H9 (cell line): ENCODE data around the gene KCNIP3. TPM values are rescaled to one million over a fixed set of nuclear protein-coding genes. Genes with fewer than 3 reads are reported as not detected.

Experiments used
- DNase-seq: peaks from one replicate; pipeline ENCODE4 v3.0.0-alpha.2; 2017
- H2AFZ ChIP-seq: one replicate; pipeline ENCODE4 v1.6.1; 2013; ENCODE audit warnings: mild to moderate bottlenecking, low read length, control low read depth, moderate library complexity
- H2AK5ac ChIP-seq: 2 replicates; pipeline ENCODE4 v1.6.1; 2013; ENCODE audit warnings: low read length, control low read depth, mixed read lengths; ENCODE audit not compliant: insufficient read length
- H2BK120ac ChIP-seq: one replicate; pipeline ENCODE4 v1.6.1; 2013; ENCODE audit warnings: low read depth, mild to moderate bottlenecking, low read length, control low read depth, inconsistent platforms; ENCODE audit not compliant: poor library complexity, severe bottlenecking
- H2BK12ac ChIP-seq: 2 replicates; pipeline ENCODE4 v1.6.1; 2013; ENCODE audit warnings: low read length, control low read depth, mixed read lengths, low read depth; ENCODE audit not compliant: insufficient read length
- H2BK15ac ChIP-seq: 2 replicates; pipeline ENCODE4 v1.6.1; 2013; ENCODE audit warnings: low read depth, low read length, control low read depth
- H2BK20ac ChIP-seq: one replicate; pipeline ENCODE4 v1.6.1; 2013; ENCODE audit warnings: low read depth, mild to moderate bottlenecking, low read length, control low read depth, inconsistent platforms; ENCODE audit not compliant: poor library complexity, severe bottlenecking
- H2BK5ac ChIP-seq: 2 replicates; pipeline ENCODE4 v1.6.1; 2013; ENCODE audit warnings: low read length, control low read depth, mixed read lengths; ENCODE audit not compliant: insufficient read length
- H3K14ac ChIP-seq: 2 replicates; pipeline ENCODE4 v1.6.1; 2013; ENCODE audit warnings: low read length, control low read depth; ENCODE audit not compliant: insufficient read depth
- H3K18ac ChIP-seq: 2 replicates; pipeline ENCODE4 v1.6.1; 2013; ENCODE audit warnings: low read depth, mild to moderate bottlenecking, mixed read lengths, low read length, control low read depth; ENCODE audit not compliant: insufficient read length
- H3K23ac ChIP-seq: 2 replicates; pipeline ENCODE4 v1.6.1; 2013; ENCODE audit warnings: low read length, control low read depth, mixed read lengths, low read depth; ENCODE audit not compliant: insufficient read length
- H3K23me2 ChIP-seq: 2 replicates; pipeline ENCODE4 v1.6.1; 2013; ENCODE audit warnings: low read depth, mild to moderate bottlenecking, mixed read lengths, low read length, control low read depth; ENCODE audit not compliant: insufficient read length, poor library complexity, severe bottlenecking
- H3K27ac ChIP-seq: 2 replicates; pipeline ENCODE4 v1.5.1; 2013; ENCODE audit warnings: low read length, control low read depth, mixed read lengths, low read depth; ENCODE audit not compliant: insufficient read length
- H3K27me3 ChIP-seq: 2 replicates; pipeline ENCODE4 v1.6.1; 2013; ENCODE audit warnings: low read length, control low read depth, inconsistent platforms; ENCODE audit not compliant: insufficient read depth
- H3K4ac ChIP-seq: 2 replicates; pipeline ENCODE4 v1.6.1; 2013; ENCODE audit warnings: low read depth, mild to moderate bottlenecking, control low read depth, inconsistent platforms, low read length, moderate library complexity
- H3K4me1 ChIP-seq: 2 replicates; pipeline ENCODE4 v1.6.1; 2013; ENCODE audit warnings: low read length, control low read depth, inconsistent platforms; ENCODE audit not compliant: insufficient read depth
- H3K4me2 ChIP-seq: 2 replicates; pipeline ENCODE4 v1.6.1; 2013; ENCODE audit warnings: low read length, control low read depth, mixed read lengths; ENCODE audit not compliant: insufficient read length, insufficient read depth
- H3K56ac ChIP-seq: 2 replicates; pipeline ENCODE4 v1.6.1; 2013; ENCODE audit warnings: low read depth, mild to moderate bottlenecking, mixed read lengths, low read length, control low read depth; ENCODE audit not compliant: insufficient read length
- H3K79me1 ChIP-seq: 2 replicates; pipeline ENCODE4 v1.6.1; 2013; ENCODE audit warnings: low read depth, mild to moderate bottlenecking, moderate library complexity, low read length, control low read depth, inconsistent platforms; ENCODE audit not compliant: insufficient read depth, poor library complexity, severe bottlenecking
- H3K79me2 ChIP-seq: 2 replicates; pipeline ENCODE4 v1.6.1; 2013; ENCODE audit warnings: low read length, control low read depth, inconsistent platforms; ENCODE audit not compliant: insufficient read depth
- H3K9ac ChIP-seq: 2 replicates; pipeline ENCODE4 v1.6.1; 2013; ENCODE audit warnings: low read length, control low read depth, mixed read lengths; ENCODE audit not compliant: insufficient read length; ENCODE audit errors: extremely low read depth
- H3K9me3 ChIP-seq: one replicate; pipeline ENCODE4 v1.6.1; 2013; ENCODE audit warnings: low read depth, low read length, inconsistent platforms; ENCODE audit not compliant: control insufficient read depth
- H3T11ph ChIP-seq: one replicate; pipeline ENCODE4 v1.6.1; 2013; ENCODE audit warnings: mild to moderate bottlenecking, low read length, control low read depth, inconsistent platforms
- H4K20me1 ChIP-seq: one replicate; pipeline ENCODE4 v1.6.1; 2013; ENCODE audit not compliant: control insufficient read depth, insufficient read length, insufficient read depth
- H4K5ac ChIP-seq: 2 replicates; pipeline ENCODE4 v1.6.1; 2013; ENCODE audit warnings: low read depth, mild to moderate bottlenecking, mixed read lengths, low read length, control low read depth; ENCODE audit not compliant: insufficient read length
- H4K8ac ChIP-seq: replicated peaks from 2 replicates; pipeline ENCODE4 v1.6.1; 2013; ENCODE audit warnings: low read length, control low read depth, mixed read lengths, low read depth; ENCODE audit not compliant: insufficient read length
- H4K91ac ChIP-seq: 2 replicates; pipeline ENCODE4 v1.6.1; 2013; ENCODE audit warnings: low read depth, mild to moderate bottlenecking, moderate library complexity, mixed read lengths, low read length, control low read depth; ENCODE audit not compliant: insufficient read length
- H3K27ac Mint-ChIP-seq, 3 experiments: 2 replicates in 2 of 3; 3 replicates in 1 of 3; pipeline ENCODE4 v1.8.0; 2020 to 2021; ENCODE audit warnings: mixed read lengths in 3 of 3, mild to moderate bottlenecking in 1 of 3, moderate library complexity in 1 of 3
- H3K27me3 Mint-ChIP-seq: 2 replicates; pipeline ENCODE4 v1.8.0; 2021; ENCODE audit warnings: low read depth, mild to moderate bottlenecking, moderate library complexity, mixed read lengths
- H3K36me3 Mint-ChIP-seq, 3 experiments: 2 replicates in 2 of 3; 3 replicates in 1 of 3; pipeline ENCODE4 v1.8.0; 2020 to 2021; ENCODE audit warnings: low read depth in 3 of 3, mixed read lengths in 3 of 3; ENCODE audit not compliant: insufficient read depth in 1 of 3
- H3K4me1 Mint-ChIP-seq, 2 experiments: 2 replicates each; pipeline ENCODE4 v1.8.0; 2020; ENCODE audit warnings: mixed read lengths in 2 of 2
- H3K4me3 Mint-ChIP-seq, 2 experiments: 2 replicates in 1 of 2; 3 replicates in 1 of 2; pipeline ENCODE4 v1.8.0; 2020 to 2021; ENCODE audit warnings: mild to moderate bottlenecking in 2 of 2, mixed read lengths in 2 of 2, moderate library complexity in 1 of 2
- H3K9me3 Mint-ChIP-seq, 2 experiments: 2 replicates in 1 of 2; 3 replicates in 1 of 2; pipeline ENCODE4 v1.8.0; 2020; ENCODE audit warnings: mild to moderate bottlenecking in 2 of 2, mixed read lengths in 2 of 2, moderate library complexity in 1 of 2
- CTCF ChIP-seq: fragments of 200-600 bp; sonication (generic); conservative IDR thresholded peaks from 3 replicates; pipeline ENCODE4 v1.8.0; 2021; ENCODE audit warnings: antibody characterized with exemption, mild to moderate bottlenecking
- WGBS: extraction: QIAGEN DNeasy Blood & Tissue Kit; methylation state at CpG from one replicate; pipeline ENCODE4 v1.1.7; 2013; ENCODE audit warnings: missing lambda C conversion rate, low lambda C conversion rate, mixed read lengths; ENCODE audit not compliant: insufficient read length; ENCODE audit errors: extremely low coverage; 5-methylcytosine and 5-hydroxymethylcytosine counted together
- total RNA-seq: library from RNA; stranded (reverse); gene quantifications from 2 replicates; pipeline ENCODE4 v1.2.1, GENCODE V29; 2021

KCNIP3 gene
- total RNA-seq, 1 experiment from 2014 or later, result 1.5 TPM

GRCh38 chr2:95344215-95344583 lies 47.1 kb downstream of the KCNIP3 start:
- no peaks in the 10 kb centered on the region for H3K4me1 ChIP-seq
- H3K23ac ChIP-seq, result no peak overlapping the region
- Mint-ChIP-seq H3K4me1 (no peaks in the 10 kb centered on the region), H3K9me3 (no peaks in the 10 kb centered on the region; a peak in 1 of 5 replicates), H3K27me3 (peaks cover 87% of the 10 kb centered on the region), H3K36me3 (no peaks in the 10 kb centered on the region), H3K27ac (no peak overlapping the region; a peak in 1 of 7 replicates), H3K4me3 (no peak overlapping the region)
- H3K18ac ChIP-seq, result no peak overlapping the region
- peaks cover 7% of the 10 kb centered on the region for H3K23me2 ChIP-seq
- H3K27me3 ChIP-seq, result peaks cover 21% of the 10 kb centered on the region; the same call in 1 of the 2 replicates
- no peak overlapping the region for H2BK5ac ChIP-seq
- H2BK15ac ChIP-seq, result no peak overlapping the region
- H2AFZ ChIP-seq, result no peak overlapping the region
- H4K5ac ChIP-seq, result no peak overlapping the region
- no peak overlapping the region for H3T11ph ChIP-seq
- DNase-seq, result no peak
- no peak overlapping the region for H3K14ac ChIP-seq
- no peak overlapping the region for H3K56ac ChIP-seq
- H2BK120ac ChIP-seq, result no peak overlapping the region
- no peaks in the 10 kb centered on the region for H3K79me2 ChIP-seq
- WGBS, result no CpG with 5 or more reads among the region's 12 CpGs
- H3K79me1 ChIP-seq, result no peaks in the 10 kb centered on the region
- H2BK12ac ChIP-seq, result no peak overlapping the region
- H3K4me2 ChIP-seq, result no peak overlapping the region
- H3K9ac ChIP-seq, result no peak overlapping the region
- no peak overlapping the region for H4K91ac ChIP-seq
- H3K9me3 ChIP-seq, result no peaks in the 10 kb centered on the region
- H2AK5ac ChIP-seq, result no peak overlapping the region
- no peak overlapping the region for H3K27ac ChIP-seq
- no peak for TF ChIP-seq CTCF
- no peak overlapping the region for H4K8ac ChIP-seq
- H3K4ac ChIP-seq, result no peak overlapping the region
- no peaks in the 10 kb centered on the region for H4K20me1 ChIP-seq
- H2BK20ac ChIP-seq, result no peak overlapping the region
